Activated B cell treated with CpG ODN at 0.5 μM for 24 hours (primary cell): ENCODE results near the gene RHD. TPM values are rescaled to one million over a fixed set of nuclear protein-coding genes. Genes with fewer than 3 reads are reported as not detected.
A peak's percentile ranks its signal among the peaks of the same experiment; 100 is the strongest.

Experiments
- ATAC-seq: fragments of 200-7000 bp; cut with Tn5 transposase; one replicate; pipeline ENCODE4 v1.10.0; 2021; ENCODE audit warnings: low read depth, mild to moderate bottlenecking, moderate library complexity
- CTCF ChIA-PET: fragments of 350-600 bp; sonication (Branson Sonifier 250); formaldehyde crosslinking; loops from one replicate; lab custom pipeline; 2021; ENCODE audit warnings: antibody characterized with exemption; lab: Charles Lee
- POLR2A ChIA-PET: fragments of 350-600 bp; sonication (Branson Sonifier 250); formaldehyde crosslinking; loops from one replicate; lab custom pipeline; 2021; ENCODE audit warnings: antibody characterized with exemption; lab: Charles Lee
- DNase-seq: peaks from one replicate; pipeline ENCODE4 v3.0.0; 2022
- H3K27ac Mint-ChIP-seq: one replicate; pipeline ENCODE4 v1.8.0; 2020; ENCODE audit warnings: mixed read lengths
- H3K27me3 Mint-ChIP-seq: one replicate; pipeline ENCODE4 v1.8.0; 2021; ENCODE audit warnings: mixed read lengths
- H3K36me3 Mint-ChIP-seq: one replicate; pipeline ENCODE4 v1.8.0; 2021; ENCODE audit warnings: low read depth, mixed read lengths
- H3K4me1 Mint-ChIP-seq: one replicate; pipeline ENCODE4 v1.8.0; 2021; ENCODE audit warnings: mixed read lengths
- H3K4me3 Mint-ChIP-seq: one replicate; pipeline ENCODE4 v1.8.0; 2020; ENCODE audit warnings: mild to moderate bottlenecking, mixed read lengths
- H3K9me3 Mint-ChIP-seq: one replicate; pipeline ENCODE4 v1.8.0; 2020; ENCODE audit warnings: mixed read lengths
- CTCF ChIP-seq: fragments of 200-600 bp; IDR thresholded peaks from one replicate; pipeline ENCODE4 v1.8.0; 2022; ENCODE audit warnings: antibody characterized with exemption, mild to moderate bottlenecking
- intact Hi-C: fragments of 100-400 bp; cut with micrococcal nuclease; formaldehyde crosslinking; loops from one replicate; pipeline ENCODE4 v1.15.1; 2024
- total RNA-seq: library from RNA; stranded (reverse); gene quantifications from 2 replicates; pipeline ENCODE4 v1.2.3, GENCODE V29; 2022

The RHD gene
- total RNA-seq, 1 donor from 2014 or later, result not detected

GRCh38 chr1:25238046-25238445 is 34.3 kb upstream of the RHD start:
- Mint-ChIP-seq H3K27me3 (no peaks in the 10 kb centered on the region), H3K4me1 (peaks cover 57% of the 10 kb centered on the region), H3K9me3 (no peaks in the 10 kb centered on the region), H3K27ac (peak overlapping the region; percentile 59), H3K4me3 (no peak overlapping the region), H3K36me3 (peaks cover 39% of the 10 kb centered on the region)
- ChIA-PET CTCF (no interaction called here), POLR2A (no interaction called here)
- DNase-seq (no peak), ATAC-seq (no peak)
- TF ChIP-seq CTCF, result no peak
- intact Hi-C loops, result loop anchor here (2.0 to 10.0 kb wide), 4 partner anchors 313 to 1046 kb away; partner anchors contain the start of gene SRRM1

- peak; percentile 87 for ATAC-seq
- Mint-ChIP-seq H3K36me3 (peaks cover 51% of the 10 kb centered on the region), H3K9me3 (no peaks in the 10 kb centered on the region), H3K4me1 (peaks cover 66% of the 10 kb centered on the region), H3K27me3 (no peaks in the 10 kb centered on the region), H3K4me3 (peak overlapping the region; percentile 96), H3K27ac (peak overlapping the region; percentile 97)
- intact Hi-C loops, result loop anchor here (1.0 to 10.0 kb wide), 9 partner anchors 7 to 1048 kb away; partner anchors contain the start of genes NIPAL3, RSRP1, SRRM1 and STPG1
- POLR2A ChIA-PET, result interaction anchor here (0.8 to 4.7 kb wide), 12 partner anchors 8 to 1260 kb away, joined by 3 to 25 read pairs (median 4); partner anchors contain the start of genes CLIC4, MACO1, SYF2 and TMEM50A
- no peak for TF ChIP-seq CTCF
- peak; percentile 79 for DNase-seq
- CTCF ChIA-PET, result interaction anchor here (0.7 to 1.6 kb wide), 4 partner anchors 9 to 248 kb away, joined by 3 to 10 read pairs (median 4); partner anchors contain the start of gene RSRP1
Measured at GRCh38 chr1:25239681-25240541, 32.4 kb upstream of the RHD start.

- intact Hi-C loops, result loop anchor here (10.0 kb wide), 2 partner anchors 281 to 829 kb away; partner anchors contain the start of genes NIPAL3 and STPG1
- no peaks in the 10 kb centered on the region for H3K27me3 Mint-ChIP-seq
- H3K36me3 Mint-ChIP-seq, result peaks cover 75% of the 10 kb centered on the region
- ATAC-seq, result no peak
- no peak for TF ChIP-seq CTCF
- no peaks in the 10 kb centered on the region for H3K9me3 Mint-ChIP-seq
- POLR2A ChIA-PET, result interaction anchor here (1.7 to 2.0 kb wide), 2 partner anchors 11 to 12 kb away, joined by 3 to 16 read pairs; partner anchors contain the start of gene SYF2
- no peak overlapping the region for H3K4me3 Mint-ChIP-seq
- peaks cover 68% of the 10 kb centered on the region for H3K4me1 Mint-ChIP-seq
- CTCF ChIA-PET, result no interaction called here
- DNase-seq, result no peak
- H3K27ac Mint-ChIP-seq, result no peak overlapping the region
Measured at GRCh38 chr1:25243907-25244306, 28.4 kb upstream of the RHD start.

GRCh38 chr1:25245393-25245792 is 26.9 kb upstream of the RHD start:
- intact Hi-C loops, result loop anchor here (10.0 kb wide), 2 partner anchors 279 to 831 kb away; partner anchors contain the start of genes NIPAL3 and STPG1
- H3K4me3 Mint-ChIP-seq, result peak overlapping the region; percentile 97
- POLR2A ChIA-PET, result interaction anchor here (0.7 to 2.0 kb wide), 4 partner anchors 10 to 184 kb away, joined by 3 to 16 read pairs (median 5); partner anchors contain the start of gene SYF2
- DNase-seq (no peak), ATAC-seq (no peak)
- peaks cover 65% of the 10 kb centered on the region for H3K36me3 Mint-ChIP-seq
- TF ChIP-seq CTCF, result no peak
- no peaks in the 10 kb centered on the region for H3K9me3 Mint-ChIP-seq
- no peaks in the 10 kb centered on the region for H3K27me3 Mint-ChIP-seq
- peaks cover 54% of the 10 kb centered on the region for H3K4me1 Mint-ChIP-seq
- CTCF ChIA-PET, result no interaction called here
- peak overlapping the region; percentile 99 for H3K27ac Mint-ChIP-seq
